Measurements from ENCODE around the gene SARS2. TPM values are rescaled to one million over a fixed set of nuclear protein-coding genes. Genes with fewer than 3 reads are reported as not detected.

Gene SARS2
- total RNA-seq, 1 experiment from 2014 or later: 20.8 TPM

- Histone ChIP-seq H3K36me3 (no peaks in the 10 kb centered on the region), H3K27me3 (no peaks in the 10 kb centered on the region), H3K9me3 (no peaks in the 10 kb centered on the region), H3K4me3 (no peak overlapping the region)
- DNase-seq: no peak
Measured at GRCh38 chr19:38867171-38867780, 63.3 kb downstream of the SARS2 start.

Other genes with a start within 250 kb of the SARS2 start
- not detected in 2 replicates for gene CAPN12, start 186.3 kb downstream of the SARS2 start, total RNA-seq (2014; rRNA removed; shearing (Covaris generic); ENCODE audit: low replicate concordance)
- gene LGALS7, start 157.2 kb downstream of the SARS2 start, total RNA-seq (2014; rRNA removed; shearing (Covaris generic); ENCODE audit: low replicate concordance): not detected in 2 replicates
- gene LGALS7B, start 141.6 kb downstream of the SARS2 start, total RNA-seq (2014; rRNA removed; shearing (Covaris generic); ENCODE audit: low replicate concordance): not detected in 2 replicates
- not detected in 2 replicates for gene LGALS4, start 117.8 kb downstream of the SARS2 start, total RNA-seq (2014; rRNA removed; shearing (Covaris generic); ENCODE audit: low replicate concordance)
- 76.7 and 102 TPM in 2 replicates for gene ECH1, start 99.0 kb downstream of the SARS2 start, total RNA-seq (2014; rRNA removed; shearing (Covaris generic); ENCODE audit: low replicate concordance)
- gene HNRNPL, start 80.8 kb downstream of the SARS2 start, total RNA-seq (2014; rRNA removed; shearing (Covaris generic); ENCODE audit: low replicate concordance): 385 and 511 TPM in 2 replicates
- 6.9 and 8.2 TPM in 2 replicates for gene RINL, start 52.5 kb downstream of the SARS2 start, total RNA-seq (2014; rRNA removed; shearing (Covaris generic); ENCODE audit: low replicate concordance)
- gene SIRT2, start 31.1 kb downstream of the SARS2 start, total RNA-seq (2014; rRNA removed; shearing (Covaris generic); ENCODE audit: low replicate concordance): 45.3 and 72.9 TPM in 2 replicates
- gene NFKBIB, start 30.8 kb downstream of the SARS2 start, total RNA-seq (2014; rRNA removed; shearing (Covaris generic); ENCODE audit: low replicate concordance): 18.7 and 49.6 TPM in 2 replicates
- not detected in 2 replicates for gene CCER2, start 18.6 kb downstream of the SARS2 start, total RNA-seq (2014; rRNA removed; shearing (Covaris generic); ENCODE audit: low replicate concordance)
- 82.3 and 150 TPM in 2 replicates for gene MRPS12, start 181 bp upstream of the SARS2 start, total RNA-seq (2014; rRNA removed; shearing (Covaris generic); ENCODE audit: low replicate concordance)
- 53.1 and 67.1 TPM in 2 replicates for gene FBXO17, start 45.0 kb upstream of the SARS2 start, total RNA-seq (2014; rRNA removed; shearing (Covaris generic); ENCODE audit: low replicate concordance)
- gene FBXO27, start 101.8 kb upstream of the SARS2 start, total RNA-seq (2014; rRNA removed; shearing (Covaris generic); ENCODE audit: low replicate concordance): 0.82 TPM in 1 of 2 replicates, not detected in the other
- not detected in 2 replicates for gene ACP7, start 153.6 kb upstream of the SARS2 start, total RNA-seq (2014; rRNA removed; shearing (Covaris generic); ENCODE audit: low replicate concordance)
- gene PAK4, start 195.0 kb upstream of the SARS2 start, total RNA-seq (2014; rRNA removed; shearing (Covaris generic); ENCODE audit: low replicate concordance): 3.0 and 8.5 TPM in 2 replicates